ENCODE results near the gene GON7.

- TF ChIP-seq, protein P1, sequence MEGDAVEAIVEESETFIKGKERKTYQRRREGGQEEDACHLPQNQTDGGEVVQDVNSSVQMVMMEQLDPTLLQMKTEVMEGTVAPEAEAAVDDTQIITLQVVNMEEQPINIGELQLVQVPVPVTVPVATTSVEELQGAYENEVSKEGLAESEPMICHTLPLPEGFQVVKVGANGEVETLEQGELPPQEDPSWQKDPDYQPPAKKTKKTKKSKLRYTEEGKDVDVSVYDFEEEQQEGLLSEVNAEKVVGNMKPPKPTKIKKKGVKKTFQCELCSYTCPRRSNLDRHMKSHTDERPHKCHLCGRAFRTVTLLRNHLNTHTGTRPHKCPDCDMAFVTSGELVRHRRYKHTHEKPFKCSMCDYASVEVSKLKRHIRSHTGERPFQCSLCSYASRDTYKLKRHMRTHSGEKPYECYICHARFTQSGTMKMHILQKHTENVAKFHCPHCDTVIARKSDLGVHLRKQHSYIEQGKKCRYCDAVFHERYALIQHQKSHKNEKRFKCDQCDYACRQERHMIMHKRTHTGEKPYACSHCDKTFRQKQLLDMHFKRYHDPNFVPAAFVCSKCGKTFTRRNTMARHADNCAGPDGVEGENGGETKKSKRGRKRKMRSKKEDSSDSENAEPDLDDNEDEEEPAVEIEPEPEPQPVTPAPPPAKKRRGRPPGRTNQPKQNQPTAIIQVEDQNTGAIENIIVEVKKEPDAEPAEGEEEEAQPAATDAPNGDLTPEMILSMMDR (IDR thresholded peaks at IDR 0.05) = no peak
- no peak for TF ChIP-seq POLR2A (IDR thresholded peaks at IDR 0.05)
Observed at GRCh38 chr14:93153121-93153520, 53.7 kb downstream of the GON7 start.

Data from thyroid gland (tissue), 4 donors.